ENCODE results near the gene TSC1.

Gene TSC1

DNA sequence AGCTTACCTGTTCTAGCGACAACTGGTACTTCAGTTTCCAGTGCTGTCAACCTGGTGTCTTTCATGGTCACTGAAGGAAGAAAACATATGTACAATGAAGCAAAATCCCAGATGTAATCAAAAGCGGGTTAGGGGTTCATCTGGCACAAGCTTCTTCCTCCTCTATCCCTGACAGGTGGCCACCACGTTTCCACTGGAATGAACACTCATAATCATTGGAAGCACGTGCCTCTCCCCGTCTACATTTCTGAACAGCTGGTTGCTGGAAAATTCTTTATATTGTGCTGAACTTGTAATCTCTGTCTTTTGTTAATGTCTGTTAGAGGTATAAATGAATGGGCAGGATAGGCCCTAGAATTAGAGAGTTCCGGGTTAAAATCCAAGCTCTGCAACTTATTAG, 9.4 kb downstream of the TSC1 start:
- no peaks in the 10 kb centered on the region for H3K27me3 Mint-ChIP-seq (ENCODE audit: low read depth)
- H3K36me3 Mint-ChIP-seq (ENCODE audit: low read depth): peaks cover 8% of the 10 kb centered on the region
- no peak overlapping the region for H3K4me3 Mint-ChIP-seq
- H3K9me3 Mint-ChIP-seq: no peaks in the 10 kb centered on the region
- peaks cover 1% of the 10 kb centered on the region for H3K4me1 Mint-ChIP-seq (ENCODE audit: low read depth)
- H3K27ac Mint-ChIP-seq: no peak overlapping the region

DNA sequence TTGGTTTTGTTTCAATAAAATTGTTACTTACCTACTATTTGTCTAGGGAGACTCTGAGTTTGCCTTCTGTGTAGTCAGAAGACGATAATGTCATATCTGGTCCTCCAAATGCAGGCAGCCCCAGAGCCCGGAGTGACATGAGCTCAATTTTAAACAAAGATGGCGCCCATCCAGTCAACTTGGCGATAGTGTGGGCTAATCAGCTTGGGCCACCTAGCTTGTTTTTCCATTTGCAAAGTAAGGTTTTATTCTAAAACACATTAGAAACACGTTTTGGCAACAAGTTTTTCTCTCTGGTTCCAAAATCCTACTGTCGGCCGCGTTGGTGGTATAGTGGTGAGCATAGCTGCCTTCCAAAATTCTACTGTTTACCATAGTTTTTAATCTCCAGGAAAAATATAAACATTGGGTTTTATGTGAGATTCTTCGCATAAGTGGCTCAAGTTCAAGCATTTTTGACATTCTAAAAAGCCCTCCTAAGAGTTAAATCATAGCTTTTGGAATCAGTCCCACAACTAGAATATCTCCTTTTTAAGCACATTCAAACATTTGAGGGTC, 13.2 kb downstream of the TSC1 start:
- Mint-ChIP-seq H3K27me3 (ENCODE audit: low read depth) (no peaks in the 10 kb centered on the region), H3K9me3 (no peaks in the 10 kb centered on the region), H3K36me3 (ENCODE audit: low read depth) (peaks cover 18% of the 10 kb centered on the region), H3K4me3 (no peak overlapping the region), H3K27ac (no peak overlapping the region), H3K4me1 (ENCODE audit: low read depth) (peaks cover 1% of the 10 kb centered on the region)

DNA sequence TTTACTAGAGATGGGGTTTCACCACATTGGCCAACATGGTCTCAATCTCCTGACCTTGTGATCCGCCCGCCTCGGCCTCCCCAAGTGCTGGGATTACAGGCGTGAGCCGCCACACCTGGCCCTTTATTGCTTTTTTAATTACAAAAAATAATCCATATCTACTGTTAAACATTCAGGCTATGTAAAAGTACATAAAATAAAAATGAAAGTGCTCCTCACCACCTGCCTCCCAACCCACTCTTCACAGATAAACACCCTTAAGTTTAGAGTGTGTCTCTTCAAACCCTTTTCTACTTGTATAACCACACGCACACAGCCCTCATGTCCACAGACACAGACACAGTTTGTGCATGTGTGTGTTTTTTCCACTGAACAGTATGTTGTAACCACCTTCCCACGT, 16.7 kb downstream of the TSC1 start:
- no peak overlapping the region for H3K4me3 Mint-ChIP-seq
- H3K4me1 Mint-ChIP-seq (ENCODE audit: low read depth): no peaks in the 10 kb centered on the region
- peaks cover 21% of the 10 kb centered on the region for H3K36me3 Mint-ChIP-seq (ENCODE audit: low read depth)
- no peaks in the 10 kb centered on the region for H3K27me3 Mint-ChIP-seq (ENCODE audit: low read depth)
- no peak overlapping the region for H3K27ac Mint-ChIP-seq
- H3K9me3 Mint-ChIP-seq: no peaks in the 10 kb centered on the region

DNA sequence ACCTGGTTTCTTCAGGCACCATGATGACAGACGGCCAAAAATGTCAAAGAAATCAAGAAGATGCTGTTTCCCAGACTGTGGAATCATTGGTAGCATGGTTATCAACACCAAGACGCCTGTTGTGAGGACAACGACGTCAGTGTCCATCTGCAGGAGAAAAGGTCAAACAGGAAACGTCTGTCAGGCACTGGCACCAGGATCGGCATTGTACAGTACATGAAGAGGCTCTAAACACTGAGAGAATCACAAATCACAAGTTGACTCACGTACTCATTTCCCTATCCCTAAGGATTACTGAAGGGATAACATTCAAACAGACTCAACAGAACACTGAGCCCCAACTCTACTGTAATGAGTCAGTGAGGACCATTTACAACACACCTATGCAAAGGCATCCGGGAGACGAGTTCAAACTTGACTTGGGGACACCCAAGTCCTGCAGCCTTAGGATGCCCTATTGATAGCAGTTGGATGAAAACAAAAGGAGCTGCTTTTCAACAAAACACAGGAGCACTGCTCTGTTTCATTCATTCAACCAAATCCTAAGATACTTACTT, 21.0 kb downstream of the TSC1 start:
- Mint-ChIP-seq H3K27ac (no peak overlapping the region), H3K9me3 (no peaks in the 10 kb centered on the region), H3K4me1 (ENCODE audit: low read depth) (no peaks in the 10 kb centered on the region), H3K4me3 (no peak overlapping the region), H3K36me3 (ENCODE audit: low read depth) (peaks cover 31% of the 10 kb centered on the region), H3K27me3 (ENCODE audit: low read depth) (no peaks in the 10 kb centered on the region)

DNA sequence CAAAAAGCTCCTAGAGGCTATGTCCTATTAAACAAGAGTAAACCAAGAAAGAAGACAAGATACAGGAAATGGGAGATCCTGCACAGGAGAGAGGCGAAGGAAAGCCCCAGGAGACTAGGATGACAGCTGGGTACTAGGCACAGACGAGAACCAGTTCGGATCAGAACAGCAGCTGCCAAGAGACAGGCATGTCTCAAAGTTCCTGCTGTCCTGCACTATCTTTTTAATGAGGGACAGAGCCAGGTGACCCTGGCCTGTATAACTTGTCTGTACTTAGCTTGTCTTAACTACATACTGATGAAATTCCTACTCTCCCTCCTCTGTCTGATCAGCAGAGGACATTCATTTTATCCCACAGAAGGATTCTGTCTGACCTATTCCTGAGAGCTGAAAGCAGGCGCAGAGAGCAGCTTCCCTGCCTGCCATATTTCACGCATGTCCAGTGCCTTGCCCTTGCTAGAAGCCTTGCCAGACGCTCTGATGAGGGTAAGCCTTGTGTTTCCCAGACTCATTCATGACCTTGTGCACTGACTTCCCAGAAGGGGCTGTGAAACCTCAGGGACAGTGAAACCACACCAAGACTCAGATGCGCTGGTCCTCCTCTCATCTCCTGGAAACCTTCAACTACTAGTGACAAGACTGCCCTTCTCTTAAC, 24.7 kb downstream of the TSC1 start:
- peaks cover 3% of the 10 kb centered on the region for H3K9me3 Mint-ChIP-seq
- H3K4me3 Mint-ChIP-seq: no peak overlapping the region
- H3K36me3 Mint-ChIP-seq (ENCODE audit: low read depth): peaks cover 38% of the 10 kb centered on the region
- H3K4me1 Mint-ChIP-seq (ENCODE audit: low read depth): no peaks in the 10 kb centered on the region
- no peaks in the 10 kb centered on the region for H3K27me3 Mint-ChIP-seq (ENCODE audit: low read depth)
- H3K27ac Mint-ChIP-seq: no peak overlapping the region

DNA sequence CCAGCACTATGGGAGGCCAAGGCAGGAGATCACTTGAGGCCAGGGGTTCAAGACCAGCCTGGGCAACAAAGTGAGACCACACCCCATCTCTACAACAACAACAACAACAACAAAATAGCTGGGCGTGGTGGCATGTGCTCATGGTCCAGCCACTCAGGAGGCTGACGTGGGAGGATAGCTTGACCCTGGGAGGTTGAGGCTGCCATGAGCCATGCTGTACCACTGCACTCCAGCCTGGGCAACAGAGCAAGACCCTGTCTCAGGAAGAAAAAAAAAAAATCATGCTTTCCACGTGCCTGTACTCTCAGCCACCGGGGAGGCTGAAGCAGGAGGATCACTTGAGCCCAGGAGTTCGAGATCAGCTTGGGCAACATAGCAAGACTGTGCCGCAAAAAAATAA, 29.5 kb downstream of the TSC1 start:
- Mint-ChIP-seq H3K9me3 (peaks cover 3% of the 10 kb centered on the region), H3K4me3 (no peak overlapping the region), H3K27me3 (ENCODE audit: low read depth) (no peaks in the 10 kb centered on the region), H3K4me1 (ENCODE audit: low read depth) (no peaks in the 10 kb centered on the region), H3K27ac (no peak overlapping the region), H3K36me3 (ENCODE audit: low read depth) (peaks cover 33% of the 10 kb centered on the region)

DNA sequence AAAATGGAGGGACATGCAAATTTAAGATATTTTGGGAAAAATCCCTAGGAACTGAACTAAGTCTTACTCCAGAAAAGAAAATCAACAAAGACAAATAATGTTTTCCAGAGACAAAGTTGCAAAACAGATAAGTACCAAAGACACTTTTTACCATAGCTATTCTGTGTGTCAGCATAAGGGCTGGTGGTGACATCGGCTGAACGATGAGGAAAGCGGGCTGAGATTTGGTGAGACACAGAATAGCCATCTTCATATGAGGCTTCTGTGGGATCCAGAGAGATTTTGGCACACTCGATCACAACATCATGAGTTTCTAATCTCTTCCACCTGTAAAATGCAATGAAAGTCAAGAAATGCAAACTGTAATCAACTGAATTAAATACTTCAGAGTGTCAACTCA, 32.3 kb downstream of the TSC1 start:
- H3K27me3 Mint-ChIP-seq (ENCODE audit: low read depth): no peaks in the 10 kb centered on the region

DNA sequence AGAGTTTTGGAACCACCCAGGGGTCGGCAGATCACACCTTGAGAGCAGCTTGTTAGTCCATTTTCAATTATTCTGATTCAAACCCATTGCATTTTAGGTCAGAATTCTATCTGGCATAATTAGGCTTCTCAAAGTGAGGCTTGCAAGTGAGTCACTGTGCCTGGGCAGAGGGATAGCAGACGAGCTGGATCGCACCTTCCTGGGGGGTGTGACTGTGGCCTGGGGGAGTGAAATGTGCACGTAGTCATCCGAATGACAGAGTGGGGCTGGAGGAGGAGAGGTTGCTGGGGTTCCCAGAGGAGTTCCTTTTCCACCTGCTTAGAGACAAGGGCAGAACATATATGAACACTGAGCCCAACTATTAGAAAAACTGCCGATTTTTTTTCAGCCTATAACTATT, 34.0 kb downstream of the TSC1 start:
- peaks cover 17% of the 10 kb centered on the region for H3K36me3 Mint-ChIP-seq (ENCODE audit: low read depth)
- no peak overlapping the region for H3K4me3 Mint-ChIP-seq
- H3K27ac Mint-ChIP-seq: no peak overlapping the region
- no peaks in the 10 kb centered on the region for H3K9me3 Mint-ChIP-seq
- H3K4me1 Mint-ChIP-seq (ENCODE audit: low read depth): no peaks in the 10 kb centered on the region
- no peaks in the 10 kb centered on the region for H3K27me3 Mint-ChIP-seq (ENCODE audit: low read depth)

More for the DNA sequence above, 32.3 kb downstream of the TSC1 start:
- peaks cover 22% of the 10 kb centered on the region for H3K36me3 Mint-ChIP-seq (ENCODE audit: low read depth)
- no peaks in the 10 kb centered on the region for H3K4me1 Mint-ChIP-seq (ENCODE audit: low read depth)
- peaks cover 3% of the 10 kb centered on the region for H3K9me3 Mint-ChIP-seq
- no peak overlapping the region for H3K4me3 Mint-ChIP-seq
- H3K27ac Mint-ChIP-seq: no peak overlapping the region

DNA sequence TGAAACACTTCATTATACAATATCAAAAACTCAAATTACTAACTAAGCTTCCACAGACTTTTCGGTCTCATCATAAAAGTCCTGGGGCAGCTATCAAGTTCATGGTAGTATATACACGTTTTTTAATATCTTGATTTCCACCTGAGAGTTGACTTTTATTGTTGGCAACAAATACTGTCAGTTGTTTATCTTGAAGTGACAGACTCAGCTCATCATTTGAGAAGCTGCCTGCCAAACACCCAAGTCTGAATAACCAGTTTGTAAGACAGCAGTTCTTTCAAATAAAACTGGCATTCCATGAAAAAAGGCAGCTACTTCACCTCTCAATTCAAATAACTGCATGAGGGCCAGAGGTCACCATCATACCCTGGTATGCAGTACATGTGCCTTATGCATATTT, 35.1 kb downstream of the TSC1 start:
- Mint-ChIP-seq H3K9me3 (no peaks in the 10 kb centered on the region), H3K27me3 (ENCODE audit: low read depth) (no peaks in the 10 kb centered on the region), H3K4me1 (ENCODE audit: low read depth) (no peaks in the 10 kb centered on the region), H3K27ac (no peak overlapping the region), H3K36me3 (ENCODE audit: low read depth) (peaks cover 17% of the 10 kb centered on the region), H3K4me3 (no peak overlapping the region)

DNA sequence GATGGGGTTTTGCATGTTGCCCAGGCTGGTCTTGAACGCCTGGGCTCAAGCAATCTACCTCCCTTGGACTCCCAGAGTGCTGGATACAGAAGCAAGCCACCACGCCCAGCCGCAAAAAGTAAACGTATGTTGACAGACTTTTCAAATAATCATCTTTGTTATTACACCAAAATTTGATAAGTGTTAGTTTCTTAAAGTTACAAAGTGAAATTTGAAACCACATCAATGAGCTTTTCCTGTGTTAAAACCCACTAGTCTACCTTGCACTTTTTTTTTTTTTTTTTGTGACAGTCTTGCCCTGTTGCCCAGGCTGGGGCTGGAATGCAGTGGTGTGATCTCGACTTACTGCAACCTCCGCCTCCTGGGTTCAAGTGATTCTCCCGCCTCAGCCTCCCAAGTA, 35.8 kb downstream of the TSC1 start:
- no peak overlapping the region for H3K27ac Mint-ChIP-seq
- peaks cover 20% of the 10 kb centered on the region for H3K36me3 Mint-ChIP-seq (ENCODE audit: low read depth)
- no peaks in the 10 kb centered on the region for H3K9me3 Mint-ChIP-seq
- no peak overlapping the region for H3K4me3 Mint-ChIP-seq
- no peaks in the 10 kb centered on the region for H3K4me1 Mint-ChIP-seq (ENCODE audit: low read depth)
- H3K27me3 Mint-ChIP-seq (ENCODE audit: low read depth): no peaks in the 10 kb centered on the region

DNA sequence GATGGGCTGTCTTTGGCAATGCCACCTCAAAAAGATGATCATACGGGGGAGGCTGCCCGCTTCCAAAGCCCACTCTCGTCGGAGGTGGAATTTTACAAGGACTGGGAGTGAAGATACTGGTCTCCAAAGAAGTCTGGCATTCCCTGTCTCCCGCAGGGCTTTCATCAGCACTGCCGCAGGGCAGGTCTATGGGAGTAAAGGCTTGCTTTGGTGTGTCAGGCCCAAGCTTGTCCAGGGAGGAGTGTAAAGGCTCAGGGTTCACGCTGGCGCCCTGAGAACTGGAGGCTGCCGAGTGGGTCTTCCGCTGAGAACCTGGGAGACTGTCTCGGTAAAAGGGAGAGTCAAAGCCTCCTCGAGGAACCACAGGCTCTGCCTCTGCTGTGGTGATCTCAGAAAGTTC, 38.7 kb downstream of the TSC1 start:
- Mint-ChIP-seq H3K4me3 (no peak overlapping the region), H3K27me3 (ENCODE audit: low read depth) (no peaks in the 10 kb centered on the region), H3K36me3 (ENCODE audit: low read depth) (peaks cover 23% of the 10 kb centered on the region), H3K27ac (no peak overlapping the region), H3K4me1 (ENCODE audit: low read depth) (peaks cover 3% of the 10 kb centered on the region), H3K9me3 (no peaks in the 10 kb centered on the region)

DNA sequence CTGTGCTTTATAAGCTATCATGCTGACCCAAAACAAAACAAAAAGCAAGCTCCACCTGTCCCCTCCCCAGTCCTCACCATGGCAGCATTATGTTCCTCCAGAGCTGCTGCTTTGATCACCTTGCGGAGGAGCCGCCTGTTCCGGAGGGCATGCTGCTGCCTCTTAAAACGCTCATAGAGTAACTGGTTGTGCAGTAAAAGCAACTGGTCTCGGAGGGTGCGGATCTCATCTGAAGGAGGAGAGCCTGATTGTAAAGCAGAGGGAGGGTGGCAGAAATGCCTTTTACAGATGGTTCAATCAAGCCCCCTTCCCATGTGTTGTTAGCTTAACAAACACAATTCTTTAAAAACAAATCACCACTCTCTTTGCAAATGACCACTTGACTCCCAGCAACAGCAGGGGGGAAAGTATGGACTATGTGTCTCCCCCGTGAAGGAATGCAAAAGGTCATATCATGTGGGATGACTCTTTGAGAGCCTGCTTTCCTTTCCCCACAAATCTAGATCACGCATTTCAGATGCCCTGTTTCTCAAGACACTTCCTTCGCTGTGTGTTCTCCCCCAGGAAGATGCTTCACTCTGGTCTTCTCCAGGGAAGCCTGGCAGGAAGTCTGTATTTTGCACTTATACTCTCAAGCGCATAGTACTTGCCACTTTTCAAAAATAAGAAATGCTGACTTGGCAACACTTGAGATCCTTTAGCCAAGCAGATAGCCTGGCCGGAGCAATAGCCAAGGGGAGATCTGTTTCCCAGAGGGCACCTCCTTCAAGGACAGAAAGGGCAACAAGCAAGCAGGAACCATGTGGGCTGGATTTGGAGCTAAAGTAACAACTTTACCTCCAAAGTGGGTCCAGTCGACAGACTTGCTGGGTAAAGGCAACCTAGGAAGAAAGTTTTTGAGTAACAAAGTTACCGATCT, 40.6 kb downstream of the TSC1 start:
- peaks cover 5% of the 10 kb centered on the region for H3K4me1 Mint-ChIP-seq (ENCODE audit: low read depth)
- no peak overlapping the region for H3K27ac Mint-ChIP-seq
- H3K9me3 Mint-ChIP-seq: no peaks in the 10 kb centered on the region
- H3K36me3 Mint-ChIP-seq (ENCODE audit: low read depth): peaks cover 24% of the 10 kb centered on the region
- no peak overlapping the region for H3K4me3 Mint-ChIP-seq
- H3K27me3 Mint-ChIP-seq (ENCODE audit: low read depth): no peaks in the 10 kb centered on the region

DNA sequence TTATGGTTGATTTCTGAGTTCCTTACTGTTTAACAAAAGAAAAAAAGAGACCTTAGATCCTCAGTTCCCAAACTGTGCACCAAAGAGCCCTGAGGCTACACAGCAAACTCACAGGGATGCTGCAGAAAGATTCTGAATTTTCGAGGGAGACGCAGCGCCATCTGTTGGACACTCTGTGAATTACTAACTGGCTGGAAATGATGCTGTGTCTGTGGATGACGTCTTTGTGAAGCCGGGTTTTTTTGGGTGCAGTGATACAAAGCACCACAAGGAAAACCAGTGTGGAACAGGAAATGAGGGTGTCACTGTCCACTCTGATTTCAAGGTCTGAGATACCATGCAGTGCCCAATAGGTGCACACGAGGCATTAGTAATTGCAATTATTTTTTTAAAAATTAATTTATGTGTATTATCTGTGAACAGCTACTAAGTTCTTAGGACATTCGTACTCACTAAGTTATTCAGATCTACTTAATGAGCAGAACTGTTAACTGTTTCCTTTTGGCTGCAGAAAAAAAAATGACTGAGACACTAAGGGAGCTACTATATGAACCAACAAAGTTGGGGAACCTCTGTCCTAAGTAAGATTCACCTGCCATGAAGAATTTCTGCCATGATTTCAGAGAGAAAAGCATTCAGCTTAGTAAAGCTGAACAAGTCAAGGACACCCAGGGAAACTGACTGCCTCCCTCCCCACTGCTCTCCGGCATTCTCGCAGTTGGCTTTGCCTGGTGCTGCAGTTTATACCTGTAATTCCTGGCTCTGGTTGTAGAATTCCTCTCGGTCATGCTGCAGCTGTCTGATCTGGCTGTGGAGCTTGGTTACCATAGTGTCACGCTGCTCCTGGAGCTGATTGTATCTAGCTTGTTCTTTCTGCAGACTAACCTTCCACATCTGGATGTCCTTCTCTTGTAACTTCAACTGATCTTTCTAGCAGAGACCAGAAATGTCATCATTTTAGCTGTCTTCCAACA, 42.3 kb downstream of the TSC1 start:
- H3K4me1 Mint-ChIP-seq (ENCODE audit: low read depth): peaks cover 5% of the 10 kb centered on the region
- H3K27me3 Mint-ChIP-seq (ENCODE audit: low read depth): no peaks in the 10 kb centered on the region
- peaks cover 24% of the 10 kb centered on the region for H3K36me3 Mint-ChIP-seq (ENCODE audit: low read depth)
- H3K4me3 Mint-ChIP-seq: no peak overlapping the region
- no peaks in the 10 kb centered on the region for H3K9me3 Mint-ChIP-seq
- peak overlapping the region; percentile 0 for H3K27ac Mint-ChIP-seq

DNA sequence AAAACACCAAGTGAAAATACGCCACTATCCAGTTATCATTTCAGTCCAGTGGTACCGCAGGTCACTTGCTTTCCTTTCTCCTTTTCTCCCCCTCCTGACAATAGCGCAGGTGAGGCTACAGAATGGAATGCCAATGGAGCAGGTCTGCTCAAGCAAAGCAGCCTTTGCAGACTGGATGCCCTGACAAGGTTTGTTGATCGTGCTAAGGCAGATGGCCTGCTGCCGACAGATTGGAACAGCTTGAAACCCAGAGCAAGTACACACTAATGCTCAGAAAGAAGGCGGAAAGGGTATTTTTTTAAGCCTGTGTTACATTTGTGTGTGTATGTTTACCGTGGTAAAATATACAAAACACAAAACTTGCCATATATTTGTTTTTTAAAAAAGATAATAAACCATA, 46.4 kb downstream of the TSC1 start:
- Mint-ChIP-seq H3K36me3 (ENCODE audit: low read depth) (peaks cover 31% of the 10 kb centered on the region), H3K9me3 (no peaks in the 10 kb centered on the region), H3K4me3 (no peak overlapping the region), H3K4me1 (ENCODE audit: low read depth) (peaks cover 7% of the 10 kb centered on the region), H3K27ac (no peak overlapping the region), H3K27me3 (ENCODE audit: low read depth) (no peaks in the 10 kb centered on the region)

All from T-helper 1 cell treated with Interleukin-12 subunit alpha and Interleukin-12 subunit beta and Interleukin-4 antibody, amounts not matched to agents 30 μg/mL and 1 μg/mL, for 36 hours (primary cell).